Neutrophil (primary cell): ENCODE data around the gene HACD3.

ENCODE experiments used
- H3K27ac ChIP-seq: fragments of 200-600 bp; sonication (generic); 2 replicates; pipeline ENCODE4 v1.5.1; 2016; ENCODE audit warnings: mild to moderate bottlenecking, moderate library complexity
- H3K27me3 ChIP-seq: fragments of 200-600 bp; sonication (generic); 2 replicates; pipeline ENCODE4 v1.6.0; 2016; ENCODE audit warnings: mild to moderate bottlenecking
- H3K36me3 ChIP-seq: fragments of 200-600 bp; sonication (generic); 2 replicates; pipeline ENCODE4 v1.5.1; 2017
- H3K4me1 ChIP-seq, 2 experiments: fragments of 200-600 bp in 1 of 2; sonication (generic) in 1 of 2; 1 replicate in 1 of 2; 2 replicates in 1 of 2; pipeline versions ENCODE4 v1.5.1 to v1.6.1; 2013 to 2016; ENCODE audit warnings: low read depth in 1 of 2, low read length in 1 of 2, mild to moderate bottlenecking in 1 of 2, moderate library complexity in 1 of 2; ENCODE audit not compliant: control insufficient read depth in 1 of 2, insufficient read depth in 1 of 2
- H3K4me3 ChIP-seq, 2 experiments: fragments of 200-600 bp in 1 of 2; sonication (generic) in 1 of 2; 1 replicate in 1 of 2; 2 replicates in 1 of 2; pipeline ENCODE4 v1.5.1; 2013 to 2016; ENCODE audit warnings: low read depth in 1 of 2, low read length in 1 of 2, mild to moderate bottlenecking in 1 of 2, moderate library complexity in 1 of 2
- H3K9me3 ChIP-seq: fragments of 200-600 bp; sonication (generic); 2 replicates; pipeline ENCODE4 v1.5.1; 2016
- CTCF ChIP-seq: fragments of 200-600 bp; sonication (generic); IDR thresholded peaks from 2 replicates; pipeline ENCODE4 v1.5.1; 2016; ENCODE audit warnings: antibody characterized with exemption

The HACD3 gene

GRCh38 chr15:65576664-65577063, 46.4 kb downstream of the HACD3 start:
- Histone ChIP-seq H3K27me3 (no peaks in the 10 kb centered on the region), H3K4me3 (no peak overlapping the region), H3K9me3 (no peaks in the 10 kb centered on the region), H3K36me3 (peaks cover 41% of the 10 kb centered on the region), H3K27ac (no peak overlapping the region), H3K4me1 (no peaks in the 10 kb centered on the region)
- no peak for TF ChIP-seq CTCF

GRCh38 chr15:65577129-65577996, 47.1 kb downstream of the HACD3 start:
- Histone ChIP-seq H3K27ac (no peak overlapping the region), H3K36me3 (peaks cover 48% of the 10 kb centered on the region)
- TF ChIP-seq CTCF = no peak

GRCh38 chr15:65578904-65579728, 48.9 kb downstream of the HACD3 start:
- TF ChIP-seq CTCF = no peak

More at GRCh38 chr15:65577129-65577996, 47.1 kb downstream of the HACD3 start:
- Histone ChIP-seq H3K4me1 (no peaks in the 10 kb centered on the region), H3K4me3 (no peak overlapping the region), H3K9me3 (no peaks in the 10 kb centered on the region), H3K27me3 (no peaks in the 10 kb centered on the region)

GRCh38 chr15:65579762-65580161, 49.5 kb downstream of the HACD3 start:
- H3K9me3 ChIP-seq = no peaks in the 10 kb centered on the region
- H3K4me3 ChIP-seq = no peak overlapping the region
- no peaks in the 10 kb centered on the region for H3K27me3 ChIP-seq
- peaks cover 70% of the 10 kb centered on the region for H3K36me3 ChIP-seq
- H3K4me1 ChIP-seq = no peaks in the 10 kb centered on the region
- no peak overlapping the region for H3K27ac ChIP-seq
- TF ChIP-seq CTCF = no peak

More at GRCh38 chr15:65578904-65579728, 48.9 kb downstream of the HACD3 start:
- no peaks in the 10 kb centered on the region for H3K4me1 ChIP-seq
- no peaks in the 10 kb centered on the region for H3K9me3 ChIP-seq
- peaks cover 64% of the 10 kb centered on the region for H3K36me3 ChIP-seq
- no peak overlapping the region for H3K4me3 ChIP-seq
- H3K27me3 ChIP-seq = no peaks in the 10 kb centered on the region
- H3K27ac ChIP-seq = no peak overlapping the region

- no peak for TF ChIP-seq CTCF
- H3K36me3 ChIP-seq = peaks cover 71% of the 10 kb centered on the region
- H3K9me3 ChIP-seq = no peaks in the 10 kb centered on the region
- H3K27ac ChIP-seq = no peak overlapping the region
- no peaks in the 10 kb centered on the region for H3K4me1 ChIP-seq
- no peak overlapping the region for H3K4me3 ChIP-seq
- no peaks in the 10 kb centered on the region for H3K27me3 ChIP-seq
Observed at GRCh38 chr15:65580287-65580686, 50.0 kb downstream of the HACD3 start.
